ENCODE results near the gene SLC25A21. TPM values are rescaled to one million over a fixed set of nuclear protein-coding genes. Genes with fewer than 3 reads are reported as not detected.

Gene SLC25A21
- total RNA-seq, 1 experiment from 2014 or later = 7.1 TPM

DNA sequence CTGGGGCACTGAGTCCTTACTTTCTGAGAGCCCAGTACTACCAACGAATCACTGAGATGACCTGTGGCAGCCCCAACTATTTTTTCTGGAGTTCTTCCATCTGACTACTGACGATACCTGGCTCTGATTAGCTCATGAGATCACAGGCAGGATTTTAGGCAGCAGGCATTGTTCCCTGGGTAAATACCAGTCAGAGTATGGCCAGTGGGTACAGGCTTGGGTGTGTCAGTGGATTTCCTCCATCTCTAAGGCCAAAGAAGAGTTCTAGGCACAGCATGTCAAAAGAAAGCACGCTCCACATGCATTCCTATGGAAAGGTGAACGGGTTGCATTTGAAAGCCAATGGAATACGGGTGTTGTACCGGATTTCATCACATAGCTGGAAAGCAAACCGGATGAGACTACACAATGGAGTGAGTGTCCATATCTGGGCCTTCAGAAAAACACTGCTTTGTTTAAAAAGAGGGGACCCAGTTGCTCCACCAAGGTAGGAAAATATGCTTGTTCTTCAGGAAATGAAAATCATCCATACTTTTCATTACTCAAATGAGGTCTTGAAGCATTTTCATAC, 455.7 kb downstream of the SLC25A21 start:
- H2AK5ac ChIP-seq (ENCODE audit: insufficient read length, low read length) = no peak overlapping the region
- no peaks in the 10 kb centered on the region; the same call in 1 of the 2 replicates for H3K27me3 Mint-ChIP-seq (ENCODE audit: low read depth)
- no peak overlapping the region for H2AFZ ChIP-seq (ENCODE audit: low read length)
- H3K9me3 Mint-ChIP-seq = no peaks in the 10 kb centered on the region
- no peak overlapping the region for H3K9ac ChIP-seq (ENCODE audit: extremely low read depth, insufficient read length, low read length)
- no peak overlapping the region for H2BK15ac ChIP-seq (ENCODE audit: low read depth, low read length)
- peaks cover 3% of the 10 kb centered on the region; the same call in 1 of the 2 replicates for H3K4me1 ChIP-seq (ENCODE audit: insufficient read depth, low read length)
- H3K36me3 Mint-ChIP-seq (ENCODE audit: insufficient read depth in 1 of 3, low read depth in 3 of 3) = no peaks in the 10 kb centered on the region
- no peak overlapping the region for H2BK5ac ChIP-seq (ENCODE audit: insufficient read length, low read length)
- H3K27ac Mint-ChIP-seq = no peak overlapping the region
- no peak for DNase-seq
- H3K4me3 Mint-ChIP-seq = no peak overlapping the region
- no peak overlapping the region for H2BK20ac ChIP-seq (ENCODE audit: low read depth, low read length, poor library complexity, severe bottlenecking)
- no peak overlapping the region for H4K91ac ChIP-seq (ENCODE audit: insufficient read length, low read depth, low read length)
- no peak overlapping the region for H4K8ac ChIP-seq (replicated peaks; ENCODE audit: insufficient read length, low read depth, low read length)
- H2BK12ac ChIP-seq (ENCODE audit: insufficient read length, low read depth, low read length) = no peak overlapping the region
- H4K20me1 ChIP-seq (ENCODE audit: control insufficient read depth, insufficient read depth, insufficient read length) = no peaks in the 10 kb centered on the region
- no peak overlapping the region for H3K18ac ChIP-seq (ENCODE audit: insufficient read length, low read depth, low read length)
- H3K27me3 ChIP-seq (ENCODE audit: insufficient read depth, low read length) = no peaks in the 10 kb centered on the region
- H3K4me1 Mint-ChIP-seq = peaks cover 11 to 12% of the 10 kb centered on the region in 2 experiments
- no peak overlapping the region for H4K5ac ChIP-seq (ENCODE audit: insufficient read length, low read depth, low read length)
- no peaks in the 10 kb centered on the region for H3K79me1 ChIP-seq (ENCODE audit: insufficient read depth, low read depth, low read length, poor library complexity, severe bottlenecking)
- no peak overlapping the region for H3K56ac ChIP-seq (ENCODE audit: insufficient read length, low read depth, low read length)
- H3K23me2 ChIP-seq (ENCODE audit: insufficient read length, low read depth, low read length, poor library complexity, severe bottlenecking) = no peaks in the 10 kb centered on the region
- no peak overlapping the region for H3K23ac ChIP-seq (ENCODE audit: insufficient read length, low read depth, low read length)
- TF ChIP-seq, protein P1, sequence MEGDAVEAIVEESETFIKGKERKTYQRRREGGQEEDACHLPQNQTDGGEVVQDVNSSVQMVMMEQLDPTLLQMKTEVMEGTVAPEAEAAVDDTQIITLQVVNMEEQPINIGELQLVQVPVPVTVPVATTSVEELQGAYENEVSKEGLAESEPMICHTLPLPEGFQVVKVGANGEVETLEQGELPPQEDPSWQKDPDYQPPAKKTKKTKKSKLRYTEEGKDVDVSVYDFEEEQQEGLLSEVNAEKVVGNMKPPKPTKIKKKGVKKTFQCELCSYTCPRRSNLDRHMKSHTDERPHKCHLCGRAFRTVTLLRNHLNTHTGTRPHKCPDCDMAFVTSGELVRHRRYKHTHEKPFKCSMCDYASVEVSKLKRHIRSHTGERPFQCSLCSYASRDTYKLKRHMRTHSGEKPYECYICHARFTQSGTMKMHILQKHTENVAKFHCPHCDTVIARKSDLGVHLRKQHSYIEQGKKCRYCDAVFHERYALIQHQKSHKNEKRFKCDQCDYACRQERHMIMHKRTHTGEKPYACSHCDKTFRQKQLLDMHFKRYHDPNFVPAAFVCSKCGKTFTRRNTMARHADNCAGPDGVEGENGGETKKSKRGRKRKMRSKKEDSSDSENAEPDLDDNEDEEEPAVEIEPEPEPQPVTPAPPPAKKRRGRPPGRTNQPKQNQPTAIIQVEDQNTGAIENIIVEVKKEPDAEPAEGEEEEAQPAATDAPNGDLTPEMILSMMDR (conservative IDR thresholded peaks at IDR 0.05) = no peak
- H3K4me2 ChIP-seq (ENCODE audit: insufficient read depth, insufficient read length, low read length) = no peak overlapping the region
- no CpG with 5 or more reads among the region's 7 CpGs for WGBS (ENCODE audit: extremely low coverage, insufficient read length, low lambda C conversion rate)
- H3K9me3 ChIP-seq (ENCODE audit: control insufficient read depth, low read depth, low read length) = no peaks in the 10 kb centered on the region
- H3K27ac ChIP-seq (ENCODE audit: insufficient read length, low read depth, low read length) = no peak overlapping the region
- no peak overlapping the region for H3K4ac ChIP-seq (ENCODE audit: low read depth, low read length)
- H3K14ac ChIP-seq (ENCODE audit: insufficient read depth, low read length) = no peak overlapping the region
- H3T11ph ChIP-seq (ENCODE audit: low read length) = no peak overlapping the region
- H3K79me2 ChIP-seq (ENCODE audit: insufficient read depth, low read length) = no peaks in the 10 kb centered on the region
- H2BK120ac ChIP-seq (ENCODE audit: low read depth, low read length, poor library complexity, severe bottlenecking) = no peak overlapping the region

All from H9 (cell line).